ENCODE measurements around the gene MPND. TPM values are rescaled to one million over a fixed set of nuclear protein-coding genes. Genes with fewer than 3 reads are reported as not detected.

The MPND gene
- total RNA-seq, 4 donors from 2014 or later: 6.5 to 9.5 (median 8.9) TPM

DNA sequence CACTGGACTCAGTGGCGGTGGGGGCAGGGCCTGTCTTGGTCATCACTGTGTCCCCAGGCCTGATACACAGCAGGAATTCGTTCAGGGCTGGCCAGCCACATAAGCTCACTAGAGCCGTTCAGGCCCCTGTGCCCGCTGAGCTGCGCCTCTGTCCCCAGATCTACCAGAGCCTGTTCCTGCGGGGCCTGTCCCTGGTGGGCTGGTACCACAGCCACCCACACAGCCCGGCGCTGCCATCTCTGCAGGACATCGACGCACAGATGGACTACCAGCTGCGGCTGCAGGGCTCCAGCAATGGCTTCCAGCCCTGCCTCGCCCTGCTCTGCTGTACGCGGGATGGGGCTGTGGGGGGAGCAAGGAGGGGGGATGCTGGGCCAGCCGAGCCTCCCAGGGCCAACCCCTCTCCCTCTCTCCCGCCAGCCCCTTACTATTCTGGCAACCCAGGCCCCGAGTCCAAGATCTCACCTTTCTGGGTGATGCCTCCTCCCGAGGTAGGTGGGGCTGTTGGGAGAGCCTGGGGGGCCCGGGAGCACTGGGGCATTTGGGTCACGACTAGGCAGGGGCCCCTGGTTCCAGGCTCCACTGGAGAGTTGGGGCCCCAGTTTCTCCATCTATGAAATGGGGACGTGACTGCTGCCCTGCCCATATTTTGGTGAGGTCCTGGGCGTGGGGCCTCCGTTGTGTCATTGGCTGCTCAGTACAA lies 13.9 kb downstream of the MPND start:
- H3K36me3 ChIP-seq: peaks cover 68% of the 10 kb centered on the region
- DNase-seq (ENCODE audit: low spot score in 2 of 2): peak in 1 of 2 donors; percentile 60
- H3K4me1 ChIP-seq: peaks cover 6% of the 10 kb centered on the region
- H3K4me3 ChIP-seq: no peak overlapping the region
- H3K9me3 ChIP-seq: no peaks in the 10 kb centered on the region
- no peak overlapping the region for H3K27ac ChIP-seq
- 74% methylated on average over 9 of the region's 23 CpGs for WGBS
- TF ChIP-seq POLR2A (IDR thresholded peaks at IDR 0.05): no peak
- no peak for TF ChIP-seq POLR2AphosphoS5 (IDR thresholded peaks at IDR 0.05)
- no peak for TF ChIP-seq EP300 (IDR thresholded peaks at IDR 0.05)
- TF ChIP-seq, protein P1, sequence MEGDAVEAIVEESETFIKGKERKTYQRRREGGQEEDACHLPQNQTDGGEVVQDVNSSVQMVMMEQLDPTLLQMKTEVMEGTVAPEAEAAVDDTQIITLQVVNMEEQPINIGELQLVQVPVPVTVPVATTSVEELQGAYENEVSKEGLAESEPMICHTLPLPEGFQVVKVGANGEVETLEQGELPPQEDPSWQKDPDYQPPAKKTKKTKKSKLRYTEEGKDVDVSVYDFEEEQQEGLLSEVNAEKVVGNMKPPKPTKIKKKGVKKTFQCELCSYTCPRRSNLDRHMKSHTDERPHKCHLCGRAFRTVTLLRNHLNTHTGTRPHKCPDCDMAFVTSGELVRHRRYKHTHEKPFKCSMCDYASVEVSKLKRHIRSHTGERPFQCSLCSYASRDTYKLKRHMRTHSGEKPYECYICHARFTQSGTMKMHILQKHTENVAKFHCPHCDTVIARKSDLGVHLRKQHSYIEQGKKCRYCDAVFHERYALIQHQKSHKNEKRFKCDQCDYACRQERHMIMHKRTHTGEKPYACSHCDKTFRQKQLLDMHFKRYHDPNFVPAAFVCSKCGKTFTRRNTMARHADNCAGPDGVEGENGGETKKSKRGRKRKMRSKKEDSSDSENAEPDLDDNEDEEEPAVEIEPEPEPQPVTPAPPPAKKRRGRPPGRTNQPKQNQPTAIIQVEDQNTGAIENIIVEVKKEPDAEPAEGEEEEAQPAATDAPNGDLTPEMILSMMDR (IDR thresholded peaks at IDR 0.05): no peak
- H3K27me3 ChIP-seq: no peaks in the 10 kb centered on the region

DNA sequence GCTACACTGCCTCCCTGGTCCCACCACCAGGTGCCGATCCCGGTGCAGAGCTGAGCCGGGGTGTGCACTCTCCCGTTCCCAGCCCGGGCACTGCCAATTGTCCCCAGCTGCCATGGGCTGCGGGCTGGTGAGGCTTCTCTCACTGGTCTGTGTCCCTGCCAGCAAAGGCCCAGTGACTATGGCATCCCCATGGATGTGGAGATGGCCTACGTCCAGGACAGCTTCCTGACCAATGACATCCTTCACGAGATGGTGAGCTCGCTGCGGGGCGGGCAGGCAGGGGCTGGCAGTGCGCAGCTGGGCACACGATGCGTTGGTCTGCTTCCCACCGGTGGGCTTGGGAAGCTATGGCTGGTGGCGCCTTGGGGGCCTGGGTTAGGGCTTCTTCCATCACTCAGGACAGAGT lies 14.6 kb downstream of the MPND start:
- WGBS: no CpG with 5 or more reads among the region's 16 CpGs
- Histone ChIP-seq H3K27me3 (no peaks in the 10 kb centered on the region), H3K4me1 (no peaks in the 10 kb centered on the region), H3K36me3 (peaks cover 75% of the 10 kb centered on the region), H3K9me3 (no peaks in the 10 kb centered on the region), H3K4me3 (no peak overlapping the region), H3K27ac (no peak overlapping the region)
- TF ChIP-seq POLR2AphosphoS5 (IDR thresholded peaks at IDR 0.05): no peak
- TF ChIP-seq POLR2A (IDR thresholded peaks at IDR 0.05): no peak
- no peak for TF ChIP-seq EP300 (IDR thresholded peaks at IDR 0.05)
- DNase-seq (ENCODE audit: low spot score in 2 of 2): peak in 1 of 2 donors; percentile 61

DNA sequence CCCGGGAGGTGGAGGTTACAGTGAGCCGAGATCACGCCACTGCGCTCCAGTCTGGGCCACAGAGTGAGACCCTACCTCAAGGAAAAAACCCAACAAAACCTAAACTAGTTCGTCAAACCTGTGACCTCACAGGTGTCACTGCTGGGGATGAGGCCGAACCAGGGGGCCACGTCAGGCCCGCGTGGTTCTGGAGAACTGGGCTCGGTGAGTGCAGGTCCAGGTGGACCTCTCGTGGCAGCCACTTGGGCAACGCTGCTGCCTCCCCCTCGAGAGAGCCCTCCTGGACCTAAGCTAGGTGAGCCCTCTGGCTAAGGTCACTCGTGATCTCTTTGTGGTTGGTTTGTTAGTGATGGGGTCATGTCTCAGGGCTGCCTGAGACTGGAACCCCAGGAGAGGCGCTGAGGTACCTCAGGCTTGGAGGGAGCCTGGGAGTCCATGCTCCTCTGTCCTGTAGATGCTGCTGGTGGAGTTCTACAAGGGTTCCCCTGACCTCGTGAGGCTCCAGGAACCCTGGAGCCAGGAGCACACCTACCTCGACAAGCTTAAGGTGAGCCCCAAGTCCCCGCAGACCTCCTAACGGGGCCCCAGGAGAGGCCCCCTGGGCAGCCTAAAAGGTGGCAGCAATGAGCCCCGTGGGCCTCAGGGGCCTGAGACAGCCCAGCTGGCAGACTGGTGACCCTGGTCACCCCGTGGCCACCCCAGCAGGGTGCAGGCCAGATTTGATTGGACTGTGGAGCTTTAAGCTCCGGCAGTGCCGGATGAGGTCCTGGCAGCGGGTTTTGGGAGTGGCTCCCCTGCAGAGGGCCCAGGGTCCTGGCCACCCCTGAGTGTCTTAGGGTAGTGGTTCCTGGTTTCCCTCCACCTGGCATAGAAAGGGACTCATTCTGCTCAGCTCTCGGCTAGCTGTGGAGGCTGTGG lies 15.6 kb downstream of the MPND start:
- DNase-seq (ENCODE audit: low spot score in 2 of 2): no peak
- Histone ChIP-seq H3K4me3 (no peak overlapping the region), H3K36me3 (peaks cover 82% of the 10 kb centered on the region), H3K27me3 (no peaks in the 10 kb centered on the region), H3K27ac (no peak overlapping the region), H3K9me3 (no peaks in the 10 kb centered on the region), H3K4me1 (no peaks in the 10 kb centered on the region)
- TF ChIP-seq, protein P1 (IDR thresholded peaks at IDR 0.05): no peak
- TF ChIP-seq POLR2AphosphoS5 (IDR thresholded peaks at IDR 0.05): no peak
- no peak for TF ChIP-seq EP300 (IDR thresholded peaks at IDR 0.05)
- TF ChIP-seq POLR2A (IDR thresholded peaks at IDR 0.05): no peak
- WGBS: 81% methylated on average over 20 of the region's 25 CpGs

DNA sequence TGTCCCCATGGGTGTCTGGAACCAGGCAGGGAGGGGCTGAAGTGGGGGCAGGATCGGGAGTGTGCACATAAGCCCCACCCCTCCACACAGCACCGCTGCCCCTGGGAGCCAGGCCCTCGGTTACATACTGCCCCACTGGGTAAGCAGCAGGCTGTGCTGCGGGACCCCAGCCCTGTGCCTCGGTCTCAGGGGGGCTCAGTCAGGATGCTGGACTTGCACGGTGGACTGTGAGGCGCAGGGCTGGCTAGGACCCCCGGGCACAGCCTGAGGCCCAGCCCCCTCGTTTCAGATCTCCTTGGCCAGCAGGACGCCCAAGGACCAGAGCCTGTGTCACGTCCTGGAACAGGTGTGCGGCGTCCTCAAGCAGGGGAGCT lies 16.3 kb downstream of the MPND start:
- Histone ChIP-seq H3K27me3 (no peaks in the 10 kb centered on the region), H3K27ac (no peak overlapping the region), H3K4me1 (no peaks in the 10 kb centered on the region), H3K4me3 (no peak overlapping the region), H3K36me3 (peaks cover 83% of the 10 kb centered on the region), H3K9me3 (no peaks in the 10 kb centered on the region)
- TF ChIP-seq, protein P1 (IDR thresholded peaks at IDR 0.05): no peak
- TF ChIP-seq EP300 (IDR thresholded peaks at IDR 0.05) (no peak), POLR2A (IDR thresholded peaks at IDR 0.05) (no peak)
- no CpG with 5 or more reads among the region's 13 CpGs for WGBS
- peak in 1 of 2 donors; percentile 60 for DNase-seq (ENCODE audit: low spot score in 2 of 2)

DNA sequence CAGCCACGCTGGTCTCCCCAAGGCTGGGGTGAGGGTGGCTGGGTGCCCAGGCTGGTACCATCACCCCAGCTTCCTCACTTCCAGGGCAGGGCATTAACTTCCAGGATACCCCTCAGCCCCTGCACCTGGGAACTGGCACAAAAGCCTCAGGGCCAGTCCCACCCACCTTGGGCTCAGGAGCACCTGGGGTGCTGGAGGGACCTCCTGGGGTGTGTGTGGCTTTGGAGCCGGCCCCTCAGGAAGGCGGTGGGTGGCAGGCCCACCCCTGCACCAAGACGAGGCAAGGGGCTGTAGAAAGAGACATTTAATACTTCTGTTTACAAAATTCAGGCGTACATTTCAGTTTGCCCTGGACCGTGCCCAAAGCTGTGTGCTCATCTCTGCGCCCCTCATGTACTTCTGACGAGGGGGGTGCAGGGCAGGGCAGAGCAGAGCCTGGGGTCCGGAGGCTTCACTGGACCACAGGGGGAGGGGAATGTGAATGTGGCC lies 16.8 kb downstream of the MPND start:
- no peak for DNase-seq (ENCODE audit: low spot score in 2 of 2)
- WGBS: 63% methylated on average over 9 of the region's 9 CpGs
- H3K4me1 ChIP-seq: no peaks in the 10 kb centered on the region
- peaks cover 83% of the 10 kb centered on the region for H3K36me3 ChIP-seq
- H3K9me3 ChIP-seq: no peaks in the 10 kb centered on the region
- H3K27me3 ChIP-seq: no peaks in the 10 kb centered on the region
- no peak overlapping the region for H3K27ac ChIP-seq
- TF ChIP-seq, protein P1 (IDR thresholded peaks at IDR 0.05): no peak
- no peak for TF ChIP-seq POLR2AphosphoS5 (IDR thresholded peaks at IDR 0.05)
- TF ChIP-seq POLR2A (IDR thresholded peaks at IDR 0.05): no peak
- no peak for TF ChIP-seq EP300 (IDR thresholded peaks at IDR 0.05)
- no peak overlapping the region for H3K4me3 ChIP-seq
